Endometrial microvascular endothelial cells (primary cell): ENCODE measurements around the gene TNFRSF21. TPM values are rescaled to one million over a fixed set of nuclear protein-coding genes. Genes with fewer than 3 reads are reported as not detected.
"Not testable (repeated sequence)": the region's sequence is repeated elsewhere in the genome, so short reads cannot be mapped to it uniquely, and the experiment has no call there.

Experiments used
- in situ Hi-C: cut with HindIII; loops from 2 replicates; pipeline ENCODE4 v1.10.0; 2017; ENCODE audit warnings: low sequenced_read_pairs, low pct_unique_long_range_greater_than_20kb; ENCODE audit errors: inconsistent ontology term
- total RNA-seq: library from RNA; depleted of rRNA; stranded (reverse); fragments of >200 nt; gene quantifications from one replicate; pipeline ENCODE4 v1.2.3, GENCODE V29; 2015; ENCODE audit errors: inconsistent ontology term

Gene TNFRSF21
- total RNA-seq, 1 donor from 2014 or later = 15.7 TPM

DNA sequence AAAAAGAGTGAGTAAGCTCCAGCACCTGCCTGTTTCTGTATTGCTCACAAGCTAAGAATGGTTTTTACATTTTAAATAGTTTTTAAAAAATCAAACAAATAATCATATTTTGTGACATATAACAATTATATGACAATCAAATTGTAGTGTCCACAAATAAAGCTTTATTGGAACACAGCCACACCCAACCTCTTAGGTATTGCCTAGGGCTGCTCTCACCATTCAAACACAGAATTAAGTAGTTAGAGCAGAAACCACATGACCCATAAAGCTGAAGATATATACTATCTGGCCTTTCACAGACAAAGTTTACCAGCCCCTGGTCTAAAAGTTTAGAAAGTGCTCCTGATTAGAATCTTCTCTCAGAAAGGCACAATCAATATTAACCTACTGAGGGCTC, 11.2 kb downstream of the TNFRSF21 start:
- in situ Hi-C loops = no loop called here

DNA sequence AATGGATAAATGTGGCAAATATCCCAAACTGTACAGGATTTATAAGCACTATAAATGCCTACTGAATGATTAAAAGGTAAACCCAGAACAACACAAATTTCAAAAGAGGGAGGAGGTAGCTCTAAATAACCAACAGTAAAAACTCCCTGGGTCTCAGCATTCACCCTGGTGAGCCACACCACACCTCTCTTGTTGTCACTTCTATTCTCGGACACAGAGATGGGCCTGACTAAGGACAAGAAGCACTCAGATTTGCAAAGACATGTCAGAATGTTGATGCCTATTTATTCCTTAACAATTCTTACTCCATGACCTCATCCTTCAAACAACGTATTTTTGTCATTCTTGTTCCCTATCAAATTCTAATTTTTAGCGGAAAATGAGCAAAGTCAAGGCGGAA, 14.7 kb downstream of the TNFRSF21 start:
- in situ Hi-C loops = no loop called here

DNA sequence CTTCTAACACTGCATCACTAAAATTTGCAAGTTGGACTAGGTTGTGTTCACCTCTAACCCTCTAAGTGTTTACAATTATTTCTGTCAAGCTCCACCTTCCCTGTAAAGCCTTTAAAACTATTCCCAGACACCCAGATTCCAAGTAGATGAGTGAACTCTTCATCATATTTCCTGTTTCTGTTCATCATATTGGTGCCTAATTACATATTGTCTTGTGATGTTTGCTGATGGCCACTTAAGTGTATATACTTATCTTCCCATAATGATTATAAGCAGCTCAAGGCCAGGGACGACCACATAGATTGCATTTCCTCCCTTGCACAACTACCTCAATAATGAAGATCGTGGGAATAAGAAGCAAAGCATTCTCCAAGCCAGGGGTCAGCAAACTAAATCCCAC, 16.8 kb downstream of the TNFRSF21 start:
- in situ Hi-C loops = no loop called here

DNA sequence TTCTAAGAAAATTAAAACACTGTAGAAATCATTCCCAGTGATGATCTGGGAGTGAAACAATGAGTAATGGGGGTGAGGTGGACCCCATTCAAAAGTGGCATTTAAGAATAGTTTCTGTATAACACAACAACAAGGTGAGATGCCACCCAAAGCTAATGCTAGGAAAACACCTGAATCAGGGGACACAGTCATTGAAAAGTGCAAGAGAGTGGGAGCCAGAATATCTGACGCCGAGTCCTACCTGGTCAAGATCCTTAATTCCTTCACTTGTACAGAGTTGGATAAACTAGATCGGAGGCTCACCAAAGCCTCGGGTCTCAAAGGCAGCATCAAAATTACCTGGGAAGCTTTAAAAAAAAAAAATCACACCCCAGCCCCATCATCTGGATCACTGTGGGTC, 17.7 kb downstream of the TNFRSF21 start:
- in situ Hi-C loops = no loop called here

DNA sequence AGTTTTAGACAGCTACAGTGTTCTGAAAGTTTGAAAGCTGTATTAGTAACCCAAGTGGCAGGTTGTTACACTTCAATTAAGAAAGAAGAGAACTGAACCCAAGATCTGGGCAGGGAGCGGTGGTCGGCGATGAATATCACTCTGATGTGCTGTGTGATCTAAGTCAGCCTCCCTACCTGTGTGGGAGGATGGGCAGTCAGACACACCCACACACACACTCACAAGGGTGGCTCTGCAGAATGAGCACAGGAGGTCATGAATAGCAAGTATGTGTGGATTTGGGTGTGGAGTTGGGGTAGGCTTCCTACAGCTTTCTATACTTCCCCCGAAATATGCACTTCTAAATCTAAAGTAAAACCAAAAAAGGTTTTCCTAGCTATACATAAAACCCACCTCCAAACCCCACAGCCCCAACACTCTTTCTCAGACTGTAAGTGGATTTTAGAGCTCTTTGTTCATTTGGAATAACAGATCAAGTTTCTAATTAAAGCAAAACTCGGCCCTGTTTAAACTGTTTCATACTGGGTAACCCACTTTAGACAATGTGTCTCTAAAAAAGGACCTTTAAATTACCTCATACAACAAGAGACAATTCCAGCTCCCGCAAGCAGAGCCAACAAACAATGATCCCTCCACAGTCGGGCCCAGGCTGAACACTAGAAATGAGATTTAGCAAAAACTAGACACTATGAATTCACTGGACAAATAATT, 19.4 kb downstream of the TNFRSF21 start:
- in situ Hi-C loops = no loop called here

DNA sequence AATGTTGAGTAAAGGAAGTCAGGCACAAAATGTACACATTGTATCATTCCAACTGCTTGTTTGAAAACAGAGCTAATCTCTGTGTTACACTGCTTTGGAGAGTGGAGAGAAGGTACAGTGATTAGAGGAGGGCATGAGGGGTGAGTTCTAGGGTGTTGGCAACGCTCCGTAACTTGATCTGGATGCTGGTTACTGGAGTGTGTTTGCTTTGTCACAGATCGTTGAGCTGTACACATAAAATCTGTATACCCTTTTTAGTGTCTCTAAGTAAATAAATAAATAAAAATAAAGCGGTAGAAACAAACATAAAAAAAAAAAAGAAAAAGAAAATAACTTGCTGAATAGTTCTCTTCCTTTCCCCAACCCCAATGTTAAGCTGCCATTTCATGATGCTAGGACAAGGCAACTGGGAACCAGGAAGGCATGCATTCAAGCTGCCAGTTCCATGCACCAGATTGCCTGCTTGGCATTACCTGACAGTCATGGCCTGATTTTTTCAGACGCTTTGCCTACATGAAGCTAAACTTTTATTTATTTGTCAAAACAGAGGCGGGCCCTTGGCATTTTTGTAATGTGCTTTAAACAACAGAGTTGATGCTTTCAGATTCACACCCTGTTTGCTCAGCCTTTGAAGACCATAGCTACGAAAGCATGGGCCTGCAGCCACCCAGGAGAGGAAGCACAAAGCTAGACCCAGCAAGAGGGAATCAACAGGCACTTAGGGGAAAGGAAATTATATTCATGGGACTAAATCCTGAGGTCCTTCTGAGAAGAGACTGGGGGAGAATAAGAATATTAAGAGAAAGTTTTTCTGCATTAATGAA, 21.2 kb downstream of the TNFRSF21 start:
- in situ Hi-C loops = no loop called here

DNA sequence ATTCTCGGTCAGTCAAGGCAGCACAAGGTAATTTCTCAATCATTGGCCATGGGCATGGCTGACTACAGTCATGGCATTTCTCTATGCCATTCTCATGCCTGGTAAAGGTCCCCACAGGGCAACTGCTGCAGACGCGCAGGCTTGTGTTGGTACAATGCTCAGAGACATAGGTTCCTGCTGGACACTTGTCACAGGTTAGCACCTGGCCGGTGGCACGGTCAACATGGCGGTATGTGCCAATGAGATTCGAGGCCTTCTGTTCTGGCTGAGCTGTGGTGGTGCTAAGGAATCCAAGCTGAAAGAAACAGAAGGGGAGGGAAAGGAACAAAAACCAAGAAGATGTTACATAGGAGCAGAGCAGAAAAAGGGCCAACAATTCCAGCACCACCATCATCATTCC, 23.4 kb downstream of the TNFRSF21 start:
- in situ Hi-C loops = no loop called here

DNA sequence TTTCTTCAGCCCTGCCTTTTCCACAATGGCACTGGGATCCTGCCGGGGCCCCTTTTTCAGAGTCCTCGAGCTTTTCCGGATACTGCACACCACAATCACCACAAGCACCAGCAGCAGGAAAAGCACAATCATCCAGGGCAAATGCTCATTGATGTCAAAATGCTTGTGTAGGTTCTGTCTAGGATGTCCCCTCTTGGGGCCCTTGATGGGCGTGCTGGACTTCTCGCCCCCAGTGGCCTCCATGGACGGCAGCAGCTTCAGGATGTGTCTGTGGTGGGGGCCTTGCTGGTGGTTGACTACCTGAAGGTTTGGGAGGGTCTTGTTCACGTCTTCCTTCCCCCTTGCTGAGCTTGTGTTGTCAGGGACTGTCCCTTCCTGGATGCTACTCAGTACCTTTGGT, 25.7 kb downstream of the TNFRSF21 start:
- in situ Hi-C loops = no loop called here

DNA sequence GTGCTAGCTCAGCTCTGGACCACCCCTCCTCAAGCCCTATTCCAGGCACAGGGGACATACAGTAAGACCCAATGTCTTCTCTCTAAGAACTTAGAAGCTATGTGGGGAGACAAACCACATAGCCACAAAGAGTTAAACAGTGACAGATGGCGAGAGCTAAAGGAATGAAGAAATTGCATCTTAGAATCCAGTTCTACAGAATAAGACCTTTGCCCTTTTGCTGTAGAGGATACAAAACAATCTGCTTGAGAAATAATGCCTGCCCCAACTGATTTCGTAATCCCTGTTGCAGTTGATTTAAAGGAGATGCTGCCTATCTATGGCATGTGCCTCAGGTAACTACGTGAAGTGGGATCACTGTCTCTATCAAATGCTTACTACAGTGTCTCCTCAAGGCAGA, 31.2 kb downstream of the TNFRSF21 start:
- in situ Hi-C loops = no loop called here

DNA sequence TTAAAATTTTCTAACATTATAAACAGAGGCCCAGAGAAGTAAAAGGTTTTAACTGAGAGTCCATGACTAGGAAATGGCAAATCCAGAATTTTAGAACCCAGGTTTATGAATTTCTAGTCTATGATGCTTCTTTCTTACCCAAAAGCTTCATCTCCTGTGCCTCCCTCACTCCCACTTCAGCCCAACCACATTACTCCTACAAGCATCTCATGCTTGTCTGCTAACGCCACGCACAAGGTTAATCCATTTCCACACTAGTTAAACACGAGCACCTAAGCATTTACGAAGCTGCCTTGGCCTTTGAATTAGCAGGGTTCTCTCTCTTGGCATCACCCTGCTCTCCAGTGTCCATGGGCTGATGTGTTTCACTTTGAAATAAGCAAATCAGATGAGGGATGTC, 32.0 kb downstream of the TNFRSF21 start:
- in situ Hi-C loops = no loop called here

DNA sequence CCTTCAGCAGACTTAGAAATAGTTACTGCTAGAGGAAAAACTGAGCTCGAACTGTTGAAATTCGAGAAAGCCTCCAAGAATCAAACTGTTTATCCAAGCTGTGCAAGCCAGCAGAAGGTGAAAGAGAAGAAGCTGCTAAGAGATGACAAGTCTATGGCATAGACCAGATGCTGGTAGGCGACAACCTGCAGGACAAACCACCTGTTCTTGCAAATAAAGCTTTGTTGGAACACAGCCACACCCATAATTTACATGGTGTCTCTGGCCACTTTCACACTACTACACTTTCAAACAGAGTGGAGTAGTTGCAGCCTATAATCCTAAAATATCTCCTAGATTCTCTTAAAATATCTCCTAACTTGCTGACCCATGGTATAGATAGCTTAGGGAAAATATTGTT, 33.3 kb downstream of the TNFRSF21 start:
- in situ Hi-C loops = no loop called here

DNA sequence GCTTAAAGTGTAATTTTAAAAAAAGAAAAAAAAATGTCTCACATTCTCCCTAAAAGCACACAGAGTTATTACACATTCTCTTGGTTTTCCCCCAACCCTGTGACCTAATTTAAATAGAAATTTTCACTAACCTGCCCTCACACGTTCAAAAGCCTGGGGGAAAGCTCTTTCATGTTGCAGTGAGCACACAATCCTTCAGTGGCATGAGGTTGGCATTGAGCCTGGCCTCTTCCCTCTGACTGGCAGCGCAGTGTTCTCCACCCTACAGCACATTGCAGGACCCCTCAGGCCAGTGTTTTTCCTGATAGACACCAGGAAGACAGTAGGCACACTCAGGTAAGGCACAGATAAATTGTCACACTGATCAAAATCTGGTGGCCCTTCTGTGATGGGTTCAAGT, 34.1 kb downstream of the TNFRSF21 start:
- in situ Hi-C loops = no loop called here

DNA sequence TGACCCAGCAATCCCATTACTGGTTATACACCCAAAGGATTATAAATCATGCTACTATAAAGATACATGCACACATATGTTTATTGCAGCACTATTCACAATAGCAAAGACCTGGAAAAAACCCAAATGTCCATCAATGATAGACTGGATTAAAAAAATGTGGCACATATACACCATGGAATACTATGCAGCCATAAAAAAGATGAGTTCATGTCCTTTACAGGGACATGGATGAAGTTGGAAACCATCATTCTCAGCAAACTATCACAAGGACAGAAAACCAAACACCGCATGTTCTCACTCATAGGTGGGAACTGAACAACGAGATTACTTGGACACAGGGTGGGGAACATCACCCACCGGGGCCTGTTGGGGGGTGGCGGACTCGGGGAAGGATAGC, 34.6 kb downstream of the TNFRSF21 start:
- in situ Hi-C loops = not testable (repeated sequence)

DNA sequence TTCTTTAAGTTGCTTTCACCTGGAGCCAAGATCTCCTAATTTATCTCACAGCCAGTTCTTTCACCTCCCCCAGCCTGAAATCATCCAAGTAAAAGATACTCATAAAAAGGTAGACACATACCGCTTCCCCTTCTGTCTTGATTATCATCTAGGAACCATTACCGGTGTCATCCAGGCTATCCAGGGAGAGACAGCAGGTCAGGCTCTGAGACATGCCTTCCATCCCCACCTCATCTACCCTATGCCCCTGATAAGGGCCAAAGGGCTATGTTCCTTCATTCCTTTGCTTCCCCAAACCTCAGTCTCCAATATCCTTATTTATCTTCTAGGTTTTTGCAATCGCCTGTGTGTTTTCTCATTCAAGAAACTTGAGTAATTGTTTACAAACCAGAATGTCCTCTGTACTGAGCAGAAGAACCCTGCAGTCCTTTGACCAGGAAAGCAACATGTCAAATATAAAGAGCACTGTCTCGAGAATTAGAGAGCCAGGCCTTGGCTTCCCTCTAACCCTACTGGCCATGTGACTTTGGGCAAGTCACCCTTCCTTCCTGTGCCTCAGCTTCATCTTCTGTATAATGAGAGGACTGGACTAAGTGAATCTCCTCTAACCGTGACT, 41.0 kb downstream of the TNFRSF21 start:
- in situ Hi-C loops = no loop called here

DNA sequence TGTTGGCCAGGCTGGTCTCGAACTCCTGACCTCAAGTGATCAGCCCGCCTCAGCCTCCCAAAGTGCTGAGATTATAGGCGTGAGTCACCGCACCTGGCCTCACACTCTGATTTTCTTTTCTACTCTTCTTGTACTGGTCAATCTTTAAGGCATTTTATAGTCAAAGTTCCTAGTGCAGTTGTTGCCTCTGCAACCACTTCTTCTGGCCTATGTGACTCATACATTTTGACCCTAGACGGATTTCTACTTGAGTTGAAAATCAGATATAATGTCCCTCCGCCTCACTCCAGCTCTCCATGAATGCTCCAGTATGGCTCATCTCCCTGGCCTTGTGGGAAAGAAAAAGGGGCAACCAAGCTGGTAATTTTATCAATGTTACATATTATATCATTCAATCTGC, 42.4 kb downstream of the TNFRSF21 start:
- in situ Hi-C loops = no loop called here

DNA sequence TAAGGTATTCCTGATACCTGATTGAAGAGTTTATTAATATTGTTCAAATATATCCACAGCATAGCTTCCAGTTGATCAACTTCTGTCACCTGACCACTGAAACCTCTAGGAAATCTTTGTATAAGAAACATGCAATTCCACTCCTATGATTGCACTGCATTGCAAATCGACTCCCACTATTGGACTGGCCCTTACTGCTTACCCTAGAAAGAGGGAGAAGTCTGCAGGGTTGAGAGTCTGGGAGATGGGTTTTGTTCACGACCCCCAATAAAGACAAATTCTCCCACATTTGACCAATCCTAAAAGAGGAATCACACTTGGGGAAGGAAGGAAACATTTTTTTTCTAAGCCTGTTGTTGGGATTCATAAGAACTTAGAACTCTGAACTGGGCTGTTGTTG, 43.7 kb downstream of the TNFRSF21 start:
- in situ Hi-C loops = no loop called here

DNA sequence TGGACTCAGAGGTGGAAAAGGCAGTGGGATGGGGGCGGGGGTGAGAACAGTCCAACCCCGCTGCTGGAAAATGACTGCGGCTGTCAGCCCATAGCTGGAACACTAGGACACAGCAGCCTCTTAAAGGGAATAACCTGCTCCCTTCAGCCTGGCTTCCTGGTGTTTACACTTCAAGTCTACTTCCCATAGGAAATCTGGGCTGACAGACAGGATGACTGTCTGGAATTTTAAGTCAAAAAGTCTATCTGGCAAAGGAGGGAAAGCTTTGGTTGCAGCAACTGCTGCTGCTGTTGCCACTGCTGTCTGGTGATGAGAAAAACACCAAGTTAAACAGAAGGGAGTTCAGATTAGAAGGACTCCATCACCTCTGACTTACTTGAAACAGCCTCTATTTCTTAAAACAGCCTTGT, 44.9 kb downstream of the TNFRSF21 start:
- in situ Hi-C loops = no loop called here

DNA sequence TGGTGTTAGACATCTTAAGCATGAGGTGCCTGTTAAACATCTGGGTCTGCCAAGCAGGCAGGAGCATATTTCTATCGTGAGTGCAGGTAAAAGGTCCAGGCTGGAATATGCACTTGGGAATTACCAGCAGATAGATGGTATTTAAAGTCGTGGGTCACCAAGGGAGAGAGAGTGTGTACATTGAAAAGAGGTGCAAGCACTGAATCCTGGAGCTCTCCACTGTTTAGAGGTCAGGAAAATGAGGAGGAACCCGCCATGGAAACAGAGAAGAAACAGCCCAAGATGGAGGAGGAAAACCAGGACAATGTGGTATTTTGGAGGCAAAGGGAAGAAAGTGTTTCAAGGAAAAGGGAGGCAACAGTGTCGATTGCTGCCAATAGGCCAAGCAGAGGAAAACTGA, 46.4 kb downstream of the TNFRSF21 start:
- in situ Hi-C loops = no loop called here

DNA sequence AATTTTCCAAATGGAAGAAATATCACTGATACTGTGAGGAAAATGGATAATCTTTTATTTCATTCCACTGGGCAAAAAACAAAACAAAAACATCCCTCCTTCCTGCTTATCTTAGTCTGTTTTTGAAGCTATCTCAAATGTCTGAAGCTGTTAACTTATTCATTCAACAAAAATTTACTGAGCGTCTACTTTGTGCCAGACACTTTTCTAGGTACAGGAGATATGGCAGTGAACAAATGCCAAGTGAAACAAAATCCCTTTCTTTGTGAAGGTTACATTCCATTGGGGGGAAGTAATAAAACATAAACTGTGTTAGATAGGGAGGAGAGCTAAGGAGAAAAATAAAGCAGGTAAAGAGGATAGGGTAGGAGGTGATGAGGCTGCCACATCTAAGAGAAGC, 47.5 kb downstream of the TNFRSF21 start:
- in situ Hi-C loops = no loop called here

DNA sequence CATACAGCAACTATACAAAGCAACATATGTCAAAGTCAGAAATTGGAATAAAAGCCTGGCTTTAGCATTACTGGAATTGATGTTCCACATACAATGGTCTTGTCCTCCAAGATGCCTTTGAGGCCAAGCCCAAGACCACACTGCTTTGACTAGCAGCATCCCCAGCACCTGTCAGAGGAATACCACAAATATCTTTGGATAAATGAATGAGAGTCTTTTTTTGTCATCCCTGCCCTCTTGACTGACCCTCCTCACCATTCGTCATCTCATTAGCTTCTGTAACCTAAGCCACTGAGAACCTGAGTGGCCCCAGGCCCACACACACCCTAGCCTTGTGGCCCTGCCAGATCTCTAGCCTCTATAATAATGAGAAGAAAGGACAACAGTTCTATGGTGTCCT, 48.5 kb downstream of the TNFRSF21 start:
- in situ Hi-C loops = no loop called here
